WTC11 (cell line): ENCODE results near the gene BZW2. TPM values are rescaled to one million over a fixed set of nuclear protein-coding genes. Genes with fewer than 3 reads are reported as not detected.
"Not testable (repeated sequence)": the region's sequence is repeated elsewhere in the genome, so short reads cannot be mapped to it uniquely, and the experiment has no call there.

Experiments
- ATAC-seq: fragments of 200-7000 bp; cut with Tn5 transposase; 2 replicates; pipeline ENCODE4 v1.10.0; 2021; ENCODE audit warnings: mild to moderate bottlenecking, moderate library complexity
- CTCF ChIA-PET: fragments of 300-600 bp; sonication (Branson Sonifier 250); formaldehyde crosslinking; loops from one replicate; lab custom pipeline; 2021; ENCODE audit warnings: antibody characterized with exemption; lab: Charles Lee
- POLR2A ChIA-PET: fragments of 350-600 bp; sonication (Branson Sonifier 250); formaldehyde crosslinking; loops from one replicate; lab custom pipeline; 2021; ENCODE audit warnings: antibody characterized with exemption; lab: Charles Lee
- DNase-seq: peaks from one replicate; pipeline ENCODE4 v3.0.0; 2021; ENCODE audit warnings: low spot score
- H3K27ac Mint-ChIP-seq: 2 replicates; pipeline ENCODE4 v1.8.0; 2021; ENCODE audit warnings: mixed read lengths
- H3K27me3 Mint-ChIP-seq: 2 replicates; pipeline ENCODE4 v1.8.0; 2021; ENCODE audit warnings: low read depth, mild to moderate bottlenecking, moderate library complexity, mixed read lengths
- H3K36me3 Mint-ChIP-seq: 2 replicates; pipeline ENCODE4 v1.8.0; 2021; ENCODE audit warnings: mixed read lengths
- H3K4me1 Mint-ChIP-seq: 2 replicates; pipeline ENCODE4 v1.8.0; 2022; ENCODE audit warnings: mixed read lengths
- H3K4me3 Mint-ChIP-seq: 2 replicates; pipeline ENCODE4 v1.8.0; 2021; ENCODE audit warnings: mild to moderate bottlenecking, moderate library complexity, mixed read lengths
- H3K9me3 Mint-ChIP-seq: 2 replicates; pipeline ENCODE4 v1.8.0; 2021; ENCODE audit warnings: mixed read lengths
- ELF4 ChIP-seq: sonication (generic); formaldehyde crosslinking; IDR thresholded peaks from 2 replicates; pipeline ENCODE4 v1.8.1; 2022; ENCODE audit warnings: low read depth, mild to moderate bottlenecking, moderate library complexity, missing genetic modification reagents
- EMX1 ChIP-seq: fragments of 250-450 bp; sonication (Bioruptor Pico); IDR thresholded peaks from 2 replicates; pipeline ENCODE4 v1.8.0; 2021; ENCODE audit warnings: mild to moderate bottlenecking
- GRHL2 ChIP-seq: fragments of 250-450 bp; sonication (Bioruptor Pico); IDR thresholded peaks from 2 replicates; pipeline ENCODE4 v1.8.0; 2022; ENCODE audit warnings: mild to moderate bottlenecking, moderate library complexity; ENCODE audit not compliant: insufficient replicate concordance, severe bottlenecking
- HMGXB4 ChIP-seq: sonication (generic); formaldehyde crosslinking; IDR thresholded peaks from 2 replicates; pipeline ENCODE4 v1.8.1; 2023; ENCODE audit warnings: mild to moderate bottlenecking, moderate library complexity, missing genetic modification reagents
- NR2C2 ChIP-seq: sonication (generic); formaldehyde crosslinking; IDR thresholded peaks from 2 replicates; pipeline ENCODE4 v1.8.0; 2022; ENCODE audit warnings: mild to moderate bottlenecking, missing genetic modification reagents
- RELA ChIP-seq: sonication (generic); formaldehyde crosslinking; IDR thresholded peaks from 2 replicates; pipeline ENCODE4 v1.8.1; 2022; ENCODE audit warnings: missing genetic modification reagents, mild to moderate bottlenecking, borderline replicate concordance
- STAT6 ChIP-seq: sonication (generic); formaldehyde crosslinking; conservative IDR thresholded peaks from 2 replicates; pipeline ENCODE4 v1.8.1; 2023; ENCODE audit warnings: mild to moderate bottlenecking, low read depth, missing genetic modification reagents, moderate library complexity
- ZNF121 ChIP-seq: sonication (generic); formaldehyde crosslinking; IDR thresholded peaks from 2 replicates; pipeline ENCODE4 v1.8.0; 2023; ENCODE audit warnings: missing genetic modification reagents
- ZNF263 ChIP-seq: sonication (generic); formaldehyde crosslinking; IDR thresholded peaks from 2 replicates; pipeline ENCODE4 v1.8.1; 2022; ENCODE audit warnings: low read depth, mild to moderate bottlenecking, moderate library complexity, missing genetic modification reagents
- ZNF396 ChIP-seq: fragments of 250-450 bp; sonication (Bioruptor Pico); IDR thresholded peaks from 2 replicates; pipeline ENCODE4 v1.8.0; 2021; ENCODE audit warnings: mild to moderate bottlenecking, moderate library complexity, borderline replicate concordance
- ZNF423 ChIP-seq: fragments of 250-450 bp; sonication (Bioruptor Pico); IDR thresholded peaks from 2 replicates; pipeline ENCODE4 v2.1.2; 2022; ENCODE audit warnings: mild to moderate bottlenecking, moderate library complexity
- ZNF671 ChIP-seq: fragments of 250-450 bp; sonication (Bioruptor Pico); IDR thresholded peaks from 2 replicates; pipeline ENCODE4 v1.8.0; 2021; ENCODE audit warnings: mild to moderate bottlenecking
- total RNA-seq: library from RNA; stranded (reverse); gene quantifications from 3 replicates; pipeline ENCODE4 v1.2.3, GENCODE V29; 2021
- TF ChIP-seq, protein P1 (sequence below): sonication (generic); formaldehyde crosslinking; IDR thresholded peaks from 2 replicates; pipeline ENCODE4 v1.8.1; 2022; ENCODE audit warnings: missing genetic modification reagents, borderline replicate concordance
- TF ChIP-seq, protein P2 (sequence below): sonication (generic); formaldehyde crosslinking; IDR thresholded peaks from 2 replicates; pipeline ENCODE4 v1.8.0; 2023; ENCODE audit warnings: mild to moderate bottlenecking, missing genetic modification reagents
- TF ChIP-seq, protein P3 (sequence below): sonication (generic); formaldehyde crosslinking; IDR thresholded peaks from 2 replicates; pipeline ENCODE4 v1.8.1; 2022; ENCODE audit warnings: mild to moderate bottlenecking, moderate library complexity, missing genetic modification reagents
- TF ChIP-seq, protein P4 (sequence below): fragments of 250-450 bp; sonication (Bioruptor Pico); IDR thresholded peaks from 2 replicates; pipeline ENCODE4 v1.9.0; 2021; ENCODE audit warnings: mild to moderate bottlenecking

The BZW2 gene
- total RNA-seq, 1 experiment from 2014 or later, result 105 TPM

DNA sequence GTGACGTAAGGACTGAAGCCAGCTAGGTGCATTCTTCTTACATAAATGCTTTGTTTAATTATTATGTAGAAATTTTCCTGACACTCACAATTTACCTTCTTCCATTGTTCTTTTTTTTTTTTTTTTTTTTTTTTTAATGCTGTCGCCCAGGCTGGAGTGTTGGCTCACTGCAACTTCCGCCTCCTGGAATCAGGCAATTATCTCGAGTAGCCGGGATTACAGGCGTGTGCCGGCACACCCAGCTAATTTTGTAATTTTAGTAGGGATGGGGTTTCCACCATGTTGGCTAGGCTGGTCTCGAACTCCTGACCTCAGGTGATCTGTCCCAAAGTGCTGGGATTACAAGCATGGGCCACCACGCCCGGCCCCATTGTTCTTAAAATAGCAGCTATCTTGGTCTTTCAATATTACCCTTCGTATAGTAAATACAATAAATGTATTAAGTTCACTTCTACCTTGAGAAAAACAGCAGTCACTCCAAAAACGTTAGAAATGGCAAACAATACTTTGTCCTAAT, 32.1 kb downstream of the BZW2 start (continued):
- TF ChIP-seq, protein P1, sequence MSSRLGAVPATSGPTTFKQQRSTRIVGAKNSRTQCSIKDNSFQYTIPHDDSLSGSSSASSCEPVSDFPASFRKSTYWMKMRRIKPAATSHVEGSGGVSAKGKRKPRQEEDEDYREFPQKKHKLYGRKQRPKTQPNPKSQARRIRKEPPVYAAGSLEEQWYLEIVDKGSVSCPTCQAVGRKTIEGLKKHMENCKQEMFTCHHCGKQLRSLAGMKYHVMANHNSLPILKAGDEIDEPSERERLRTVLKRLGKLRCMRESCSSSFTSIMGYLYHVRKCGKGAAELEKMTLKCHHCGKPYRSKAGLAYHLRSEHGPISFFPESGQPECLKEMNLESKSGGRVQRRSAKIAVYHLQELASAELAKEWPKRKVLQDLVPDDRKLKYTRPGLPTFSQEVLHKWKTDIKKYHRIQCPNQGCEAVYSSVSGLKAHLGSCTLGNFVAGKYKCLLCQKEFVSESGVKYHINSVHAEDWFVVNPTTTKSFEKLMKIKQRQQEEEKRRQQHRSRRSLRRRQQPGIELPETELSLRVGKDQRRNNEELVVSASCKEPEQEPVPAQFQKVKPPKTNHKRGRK, result no peak
- TF ChIP-seq EMX1 (CRISPR knock-in tag) (no peak), ZNF121 (CRISPR knock-in tag) (no peak), NR2C2 (no peak), ZNF671 (no peak), ELF4 (no peak)

DNA sequence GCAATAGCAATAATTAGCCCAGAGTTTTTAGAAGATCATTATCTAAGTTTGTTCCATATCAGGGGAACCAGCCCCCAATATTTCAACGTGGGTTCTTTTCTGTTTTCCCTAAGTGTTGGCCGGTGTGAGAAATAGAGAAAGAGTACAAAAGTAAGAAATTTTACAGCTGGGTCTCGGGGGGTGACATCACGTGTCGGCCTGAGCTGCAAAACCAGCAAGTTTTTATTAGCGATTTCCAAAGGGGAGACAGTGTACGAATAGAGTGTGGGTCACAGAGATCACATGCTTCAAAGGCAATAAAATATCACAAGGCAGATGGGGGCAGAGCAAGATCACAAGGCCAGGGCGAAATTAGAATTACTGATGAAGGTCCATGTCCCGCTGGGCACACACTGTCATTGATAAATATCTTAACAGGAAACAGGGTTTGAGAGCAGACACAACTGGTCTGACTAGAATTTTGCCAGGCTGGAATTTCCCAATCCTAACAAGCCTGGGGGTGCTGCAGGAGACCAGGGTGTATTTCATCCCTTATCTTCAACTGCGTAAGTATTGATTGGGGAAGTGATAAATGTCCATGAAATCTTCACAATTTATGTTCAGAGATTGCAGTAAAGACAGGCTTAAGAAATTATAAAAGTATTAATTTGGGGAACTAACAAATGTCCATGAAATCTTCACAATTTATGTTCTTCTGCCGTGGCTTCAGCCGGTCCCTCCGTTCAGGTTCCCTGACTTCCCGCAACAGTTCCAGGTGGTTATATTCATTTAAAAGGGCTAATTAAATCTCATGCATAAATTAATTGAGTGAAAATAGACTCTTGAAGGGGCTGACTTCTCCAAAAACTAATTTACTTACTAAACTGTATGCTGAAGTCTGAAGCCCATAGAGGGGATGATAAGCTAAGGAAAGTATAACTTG, 32.9 kb downstream of the BZW2 start:
- Mint-ChIP-seq H3K36me3 (peaks cover 69% of the 10 kb centered on the region), H3K27ac (peak overlapping the region; percentile 75), H3K4me3 (peak overlapping the region; percentile 15; the same call in 1 of the 2 replicates), H3K4me1 (peaks cover 18% of the 10 kb centered on the region)
- H3K27me3 Mint-ChIP-seq, H3K9me3 Mint-ChIP-seq, DNase-seq, POLR2A ChIA-PET, ATAC-seq, CTCF ChIA-PET: not testable (repeated sequence)

DNA sequence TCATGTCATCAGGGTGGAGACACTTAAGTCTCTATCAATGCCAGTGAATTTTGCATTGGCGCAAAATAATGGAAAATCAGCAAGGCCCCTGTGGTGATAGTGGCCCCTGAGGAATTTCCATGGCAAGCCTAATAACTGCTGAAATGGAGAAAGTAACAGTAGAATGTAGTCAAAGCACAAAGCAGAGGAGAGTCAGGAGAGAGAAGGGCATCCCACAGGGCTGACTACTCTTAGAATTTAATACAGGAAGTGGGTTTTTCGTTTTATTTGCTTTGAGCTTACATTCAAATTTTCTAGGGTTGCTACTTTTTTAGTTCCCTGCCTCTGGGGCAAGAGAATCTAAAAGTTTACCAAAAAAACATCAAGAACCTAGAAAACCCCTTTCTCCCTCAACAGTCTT, 39.0 kb downstream of the BZW2 start:
- no peak for DNase-seq
- Mint-ChIP-seq H3K36me3 (peaks cover 54% of the 10 kb centered on the region), H3K9me3 (no peaks in the 10 kb centered on the region), H3K27ac (peak overlapping the region; percentile 17; the same call in 1 of the 2 replicates), H3K27me3 (no peaks in the 10 kb centered on the region), H3K4me1 (peaks cover 14% of the 10 kb centered on the region), H3K4me3 (no peak overlapping the region)
- CTCF ChIA-PET, result interaction anchor here (1.2 kb wide), 1 partner anchor 10 kb away, joined by 5 read pairs; no protein-coding TSS in a partner anchor
- POLR2A ChIA-PET, result no interaction called here
- ATAC-seq, result peak; percentile 44
- no peak for TF ChIP-seq ZNF263 (CRISPR knock-in tag)
- TF ChIP-seq ZNF671, result no peak
- no peak for TF ChIP-seq ZNF396
- TF ChIP-seq GRHL2 (CRISPR knock-in tag), result no peak
- TF ChIP-seq, protein P1, result no peak
- no peak for TF ChIP-seq RELA (CRISPR knock-in tag)
- TF ChIP-seq, protein P2, sequence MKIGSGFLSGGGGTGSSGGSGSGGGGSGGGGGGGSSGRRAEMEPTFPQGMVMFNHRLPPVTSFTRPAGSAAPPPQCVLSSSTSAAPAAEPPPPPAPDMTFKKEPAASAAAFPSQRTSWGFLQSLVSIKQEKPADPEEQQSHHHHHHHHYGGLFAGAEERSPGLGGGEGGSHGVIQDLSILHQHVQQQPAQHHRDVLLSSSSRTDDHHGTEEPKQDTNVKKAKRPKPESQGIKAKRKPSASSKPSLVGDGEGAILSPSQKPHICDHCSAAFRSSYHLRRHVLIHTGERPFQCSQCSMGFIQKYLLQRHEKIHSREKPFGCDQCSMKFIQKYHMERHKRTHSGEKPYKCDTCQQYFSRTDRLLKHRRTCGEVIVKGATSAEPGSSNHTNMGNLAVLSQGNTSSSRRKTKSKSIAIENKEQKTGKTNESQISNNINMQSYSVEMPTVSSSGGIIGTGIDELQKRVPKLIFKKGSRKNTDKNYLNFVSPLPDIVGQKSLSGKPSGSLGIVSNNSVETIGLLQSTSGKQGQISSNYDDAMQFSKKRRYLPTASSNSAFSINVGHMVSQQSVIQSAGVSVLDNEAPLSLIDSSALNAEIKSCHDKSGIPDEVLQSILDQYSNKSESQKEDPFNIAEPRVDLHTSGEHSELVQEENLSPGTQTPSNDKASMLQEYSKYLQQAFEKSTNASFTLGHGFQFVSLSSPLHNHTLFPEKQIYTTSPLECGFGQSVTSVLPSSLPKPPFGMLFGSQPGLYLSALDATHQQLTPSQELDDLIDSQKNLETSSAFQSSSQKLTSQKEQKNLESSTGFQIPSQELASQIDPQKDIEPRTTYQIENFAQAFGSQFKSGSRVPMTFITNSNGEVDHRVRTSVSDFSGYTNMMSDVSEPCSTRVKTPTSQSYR (CRISPR knock-in tag), result no peak
- no peak for TF ChIP-seq STAT6 (CRISPR knock-in tag)
- TF ChIP-seq, protein P3, sequence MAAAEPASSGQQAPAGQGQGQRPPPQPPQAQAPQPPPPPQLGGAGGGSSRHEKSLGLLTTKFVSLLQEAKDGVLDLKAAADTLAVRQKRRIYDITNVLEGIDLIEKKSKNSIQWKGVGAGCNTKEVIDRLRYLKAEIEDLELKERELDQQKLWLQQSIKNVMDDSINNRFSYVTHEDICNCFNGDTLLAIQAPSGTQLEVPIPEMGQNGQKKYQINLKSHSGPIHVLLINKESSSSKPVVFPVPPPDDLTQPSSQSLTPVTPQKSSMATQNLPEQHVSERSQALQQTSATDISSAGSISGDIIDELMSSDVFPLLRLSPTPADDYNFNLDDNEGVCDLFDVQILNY, result no peak
- TF ChIP-seq, protein P4, sequence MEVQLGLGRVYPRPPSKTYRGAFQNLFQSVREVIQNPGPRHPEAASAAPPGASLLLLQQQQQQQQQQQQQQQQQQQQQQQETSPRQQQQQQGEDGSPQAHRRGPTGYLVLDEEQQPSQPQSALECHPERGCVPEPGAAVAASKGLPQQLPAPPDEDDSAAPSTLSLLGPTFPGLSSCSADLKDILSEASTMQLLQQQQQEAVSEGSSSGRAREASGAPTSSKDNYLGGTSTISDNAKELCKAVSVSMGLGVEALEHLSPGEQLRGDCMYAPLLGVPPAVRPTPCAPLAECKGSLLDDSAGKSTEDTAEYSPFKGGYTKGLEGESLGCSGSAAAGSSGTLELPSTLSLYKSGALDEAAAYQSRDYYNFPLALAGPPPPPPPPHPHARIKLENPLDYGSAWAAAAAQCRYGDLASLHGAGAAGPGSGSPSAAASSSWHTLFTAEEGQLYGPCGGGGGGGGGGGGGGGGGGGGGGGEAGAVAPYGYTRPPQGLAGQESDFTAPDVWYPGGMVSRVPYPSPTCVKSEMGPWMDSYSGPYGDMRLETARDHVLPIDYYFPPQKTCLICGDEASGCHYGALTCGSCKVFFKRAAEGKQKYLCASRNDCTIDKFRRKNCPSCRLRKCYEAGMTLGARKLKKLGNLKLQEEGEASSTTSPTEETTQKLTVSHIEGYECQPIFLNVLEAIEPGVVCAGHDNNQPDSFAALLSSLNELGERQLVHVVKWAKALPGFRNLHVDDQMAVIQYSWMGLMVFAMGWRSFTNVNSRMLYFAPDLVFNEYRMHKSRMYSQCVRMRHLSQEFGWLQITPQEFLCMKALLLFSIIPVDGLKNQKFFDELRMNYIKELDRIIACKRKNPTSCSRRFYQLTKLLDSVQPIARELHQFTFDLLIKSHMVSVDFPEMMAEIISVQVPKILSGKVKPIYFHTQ (CRISPR knock-in tag), result no peak
- TF ChIP-seq ZNF423 (CRISPR knock-in tag), result no peak
- no peak for TF ChIP-seq HMGXB4 (CRISPR knock-in tag)
